Hippocampal formation (tissue), 2 donors: Measurements from ENCODE around the gene NTRK1.

Experiments
- DNase-seq, 2 donors: peaks; one replicate each; lab custom pipeline; 2025; lab: John Stamatoyannopoulos, UW

The NTRK1 gene

DNA sequence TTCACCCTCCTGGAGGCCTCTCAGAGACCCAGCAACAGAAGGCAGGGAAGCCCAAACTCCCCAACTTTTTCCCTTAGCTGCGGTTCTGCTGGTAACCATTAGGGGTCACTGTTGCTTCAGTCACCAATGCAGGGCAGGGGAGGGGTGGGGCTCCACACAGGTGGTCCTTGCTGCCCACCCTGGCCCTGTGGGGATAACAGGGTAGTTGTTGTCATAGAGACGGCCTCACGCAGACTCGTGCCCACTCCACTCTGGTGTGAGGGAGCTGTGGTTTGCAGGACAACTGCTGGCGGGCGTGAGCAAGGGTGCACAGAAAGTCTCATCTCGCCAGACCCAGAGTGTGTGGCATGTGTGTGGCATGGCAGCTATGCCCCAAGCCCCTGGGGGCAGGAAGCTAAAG, 21.7 kb upstream of the NTRK1 start:
- DNase-seq: no peak

- no peak for DNase-seq
Measured at GRCh38 chr1:156839426-156840109, 21.1 kb upstream of the NTRK1 start.

DNA sequence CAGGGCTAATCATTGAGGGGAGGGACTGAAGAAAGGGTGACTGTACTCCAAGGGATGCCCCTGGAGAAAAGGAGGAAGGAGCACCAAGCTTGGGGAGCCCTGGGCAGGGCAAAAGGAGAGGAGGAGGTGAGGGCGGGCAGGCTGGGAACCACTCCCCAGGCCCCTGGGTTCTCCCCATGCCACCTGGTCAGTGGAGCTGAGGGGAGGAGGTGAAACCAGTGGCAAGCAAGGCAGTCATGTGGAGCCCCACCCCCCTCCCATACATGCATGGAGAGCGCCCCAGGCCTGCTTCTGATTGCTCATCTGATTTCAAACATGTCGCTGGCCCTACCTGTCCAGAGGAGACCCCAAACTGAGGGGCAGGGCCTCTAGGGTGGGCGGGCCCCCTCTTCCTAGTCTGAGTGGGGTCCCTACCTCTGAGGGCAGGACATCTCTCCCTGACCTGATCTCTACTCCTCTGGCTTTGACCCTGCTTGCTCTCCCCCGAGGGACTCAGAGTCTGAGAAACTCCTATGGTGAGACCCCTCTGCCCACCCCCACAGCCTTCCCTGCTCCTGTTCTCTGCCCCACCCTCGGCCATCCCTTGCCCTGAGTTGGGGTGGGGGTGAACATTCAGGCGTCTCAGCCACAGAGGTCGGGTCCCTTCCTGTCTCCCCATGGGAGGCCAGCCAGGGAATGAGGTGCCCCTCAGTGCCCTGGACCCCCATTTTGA, 20.3 kb upstream of the NTRK1 start:
- no peak for DNase-seq

GRCh38 chr1:156840898-156841279, 19.8 kb upstream of the NTRK1 start:
- DNase-seq: no peak

DNA sequence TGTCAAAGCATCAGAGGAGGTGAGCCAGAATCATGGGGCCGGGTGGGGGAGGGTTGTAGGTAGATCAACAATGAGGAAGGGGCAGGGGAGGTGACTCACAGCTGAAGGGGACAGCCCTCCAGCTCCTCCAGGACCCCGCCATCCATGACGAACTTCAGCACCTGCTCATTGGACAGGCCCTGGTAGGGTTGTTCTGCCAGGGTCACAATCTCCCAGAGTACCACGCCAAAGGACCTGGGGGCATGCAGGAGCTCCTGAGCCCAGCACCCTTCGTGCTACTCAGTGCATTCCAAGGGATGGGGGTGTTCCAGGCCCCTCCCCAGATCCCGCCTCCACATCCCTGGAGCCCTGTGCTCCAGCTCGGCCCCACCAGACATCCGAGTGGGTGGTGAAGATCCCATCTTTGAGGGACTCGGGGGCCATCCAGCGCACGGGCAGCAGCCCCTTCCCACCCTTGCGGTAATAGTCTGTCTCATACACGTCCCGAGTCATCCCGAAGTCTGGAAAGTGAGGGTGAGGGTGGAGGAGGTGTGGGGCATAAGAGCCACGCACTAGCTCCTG, 19.3 kb upstream of the NTRK1 start:
- DNase-seq: no peak

- DNase-seq: no peak
Measured at GRCh38 chr1:156842618-156843300, 17.9 kb upstream of the NTRK1 start.

- DNase-seq: no peak
Measured at GRCh38 chr1:156844102-156844501, 16.6 kb upstream of the NTRK1 start.

GRCh38 chr1:156844638-156845037, 16.0 kb upstream of the NTRK1 start:
- DNase-seq: no peak

GRCh38 chr1:156845055-156845952, 15.4 kb upstream of the NTRK1 start:
- DNase-seq: no peak

DNA sequence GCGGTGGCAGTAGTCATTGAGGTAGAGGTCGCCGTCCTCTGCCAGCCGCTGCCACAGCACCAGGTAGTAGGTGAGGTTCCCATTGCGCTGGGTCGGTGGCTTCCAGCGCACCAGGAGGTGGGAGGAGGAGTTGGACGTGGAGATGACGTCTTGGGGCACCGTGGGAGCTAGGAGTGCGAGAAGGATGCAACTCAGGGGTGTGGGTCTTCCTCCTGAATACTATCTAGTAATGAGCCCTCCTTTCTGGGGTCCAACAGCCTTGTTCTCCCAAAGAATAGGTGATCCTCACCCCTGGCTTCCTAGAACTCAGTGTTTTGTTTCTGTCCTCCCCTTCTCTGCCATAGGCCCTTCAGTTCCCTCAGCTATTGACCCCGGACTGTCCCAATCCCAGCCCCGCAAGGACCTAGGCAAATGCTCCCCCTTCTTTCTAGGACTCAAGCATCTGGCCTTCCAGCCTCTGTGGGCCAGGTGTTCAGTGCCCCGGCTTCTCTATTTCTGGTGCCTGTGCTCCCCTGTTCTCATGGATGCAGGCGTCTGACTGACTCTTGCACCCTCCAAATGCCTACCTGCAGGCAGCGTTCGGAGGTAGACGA, 14.6 kb upstream of the NTRK1 start:
- no peak for DNase-seq

- DNase-seq: no peak
Measured at GRCh38 chr1:156846643-156847042, 14.0 kb upstream of the NTRK1 start.

DNA sequence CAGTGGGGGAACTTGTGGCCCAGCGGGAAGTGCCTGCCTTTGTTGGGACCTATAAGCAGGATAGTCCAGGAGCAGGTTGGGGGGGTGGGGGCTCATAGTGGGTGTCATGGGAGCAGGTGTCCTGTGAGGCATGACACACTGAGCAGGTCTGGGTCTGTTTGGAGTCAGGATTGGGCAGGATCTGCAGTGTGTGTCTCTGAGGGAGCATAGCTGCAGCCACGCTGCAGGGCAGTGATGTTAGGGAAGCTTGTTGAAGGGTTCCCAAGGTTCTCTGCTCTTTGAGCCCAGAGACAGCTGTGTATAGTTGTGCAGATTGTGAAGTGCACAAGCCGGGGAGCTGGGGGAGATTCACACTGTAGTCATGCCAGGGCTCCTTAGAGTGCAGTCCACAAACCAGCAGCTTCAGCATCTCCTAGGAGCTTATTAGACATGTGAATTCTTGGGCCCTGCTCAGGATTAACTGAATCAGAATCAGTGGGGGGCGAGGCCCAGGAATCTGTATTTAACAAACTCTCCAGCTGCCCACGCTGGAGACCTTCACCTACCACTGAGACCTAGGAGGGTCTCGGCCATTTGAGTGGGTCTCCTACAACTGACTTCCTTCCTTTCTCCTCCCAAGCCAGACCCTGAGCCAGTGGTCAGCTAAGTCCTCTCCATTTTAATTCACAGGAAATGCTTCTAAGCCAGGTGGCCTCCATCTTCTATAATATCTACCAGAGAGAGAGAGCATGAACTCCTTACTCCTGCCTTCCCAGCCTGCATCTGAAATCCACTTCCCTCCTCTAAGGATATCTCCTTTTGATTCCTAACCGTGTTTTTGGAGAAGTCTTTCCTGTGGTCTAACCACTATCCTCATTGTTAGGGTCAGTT, 12.8 kb upstream of the NTRK1 start:
- DNase-seq: no peak

GRCh38 chr1:156848461-156849150, 12.1 kb upstream of the NTRK1 start:
- no peak for DNase-seq

- DNase-seq: no peak
Measured at GRCh38 chr1:156849151-156849496, 11.5 kb upstream of the NTRK1 start.

GRCh38 chr1:156851779-156852417, 8.8 kb upstream of the NTRK1 start:
- DNase-seq: no peak

DNA sequence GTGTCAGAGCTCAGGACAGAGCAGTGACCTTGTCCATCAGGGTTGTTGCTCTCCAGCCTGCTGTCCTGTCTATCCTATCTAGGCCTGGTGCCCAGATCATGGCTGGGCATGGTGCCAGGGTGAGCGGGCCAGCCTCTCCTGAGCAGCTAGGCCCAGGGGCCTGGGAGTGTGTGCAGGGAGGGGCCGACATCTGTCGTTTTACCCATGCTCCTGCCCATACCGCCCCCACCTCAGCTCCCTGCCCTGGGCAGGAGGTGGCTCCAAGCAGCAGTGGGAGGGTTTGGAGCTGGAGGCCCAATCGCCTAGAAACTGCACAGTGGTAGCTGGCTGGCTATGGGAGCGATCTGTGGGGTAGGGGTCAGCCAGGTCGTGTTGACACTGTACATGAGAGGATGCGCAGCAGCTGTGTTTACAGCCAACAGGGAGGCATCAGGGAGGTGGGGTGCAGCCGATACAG, 8.2 kb upstream of the NTRK1 start:
- DNase-seq: peak in 1 of 2 donors; percentile 29

DNA sequence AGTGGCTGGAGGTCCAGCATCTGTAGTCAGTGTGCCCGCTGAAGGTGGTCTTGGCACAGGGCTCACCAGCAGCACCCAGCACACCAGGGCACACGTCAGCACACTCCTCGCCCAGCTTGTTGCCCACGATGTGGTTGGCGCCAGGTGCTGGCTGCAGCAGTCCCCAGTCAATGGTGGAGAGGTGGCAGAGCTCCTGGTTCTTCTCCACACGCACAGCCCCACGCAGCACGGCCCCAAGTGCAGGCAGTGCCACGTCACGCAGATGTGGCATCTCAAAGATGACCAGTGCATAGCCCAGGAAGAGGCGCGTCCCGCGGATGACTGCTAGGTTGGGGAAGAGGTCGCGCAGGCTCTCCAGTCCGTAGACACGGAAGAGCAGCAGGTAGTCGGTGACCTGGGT, 6.9 kb upstream of the NTRK1 start:
- no peak for DNase-seq

GRCh38 chr1:156854634-156855033, 6.0 kb upstream of the NTRK1 start:
- no peak for DNase-seq

- no peak for DNase-seq
Measured at GRCh38 chr1:156856282-156856785, 4.3 kb upstream of the NTRK1 start.
